Measurements from ENCODE around the gene UVRAG.

DNA sequence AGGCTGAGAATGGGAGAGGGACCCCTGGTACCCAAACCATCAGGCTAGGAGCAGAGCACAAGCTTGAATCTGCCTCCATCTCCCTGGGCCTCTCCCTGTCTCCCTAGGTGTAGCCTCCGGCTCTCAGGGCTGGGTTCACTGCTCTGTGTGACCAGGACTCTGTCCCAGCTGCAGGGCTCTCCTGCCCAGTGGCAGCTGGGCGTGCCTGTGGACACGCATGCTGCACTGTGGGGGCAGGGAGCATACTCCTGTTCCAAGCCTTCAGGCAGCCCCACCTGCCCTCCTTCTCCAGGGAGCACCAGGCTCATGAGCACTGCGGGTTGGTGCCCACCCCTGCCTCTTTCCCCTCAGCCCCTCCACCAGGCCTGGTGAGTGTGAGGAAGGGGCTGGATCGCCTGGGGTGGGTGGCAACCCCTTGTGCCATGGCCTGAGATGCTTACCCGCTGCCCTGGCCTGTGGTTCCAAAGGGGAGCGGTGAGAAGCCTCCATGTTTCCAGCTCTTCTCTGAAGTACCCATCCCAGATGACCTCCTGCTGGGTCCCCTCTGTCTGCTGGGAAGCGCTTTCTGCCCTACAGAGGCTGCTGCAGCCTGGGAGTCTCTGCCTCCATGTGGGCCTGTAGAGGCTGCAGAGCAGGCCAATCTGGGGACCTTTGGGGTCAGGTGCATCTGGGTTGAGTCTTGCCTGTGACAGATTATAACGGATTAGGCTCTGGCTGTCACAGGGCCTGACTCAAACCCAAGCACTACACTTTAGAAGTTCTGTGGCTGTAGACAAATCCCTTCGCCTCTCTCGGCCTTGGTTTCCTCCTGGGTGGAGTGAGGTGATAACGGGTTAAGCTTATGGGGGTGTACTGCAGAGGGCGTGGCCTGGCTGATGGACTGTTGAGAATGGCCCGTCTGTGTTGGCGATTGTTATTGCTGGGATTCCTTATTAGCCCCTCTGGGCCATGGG, 347.6 kb downstream of the UVRAG start:
- TF ChIP-seq, protein P1, sequence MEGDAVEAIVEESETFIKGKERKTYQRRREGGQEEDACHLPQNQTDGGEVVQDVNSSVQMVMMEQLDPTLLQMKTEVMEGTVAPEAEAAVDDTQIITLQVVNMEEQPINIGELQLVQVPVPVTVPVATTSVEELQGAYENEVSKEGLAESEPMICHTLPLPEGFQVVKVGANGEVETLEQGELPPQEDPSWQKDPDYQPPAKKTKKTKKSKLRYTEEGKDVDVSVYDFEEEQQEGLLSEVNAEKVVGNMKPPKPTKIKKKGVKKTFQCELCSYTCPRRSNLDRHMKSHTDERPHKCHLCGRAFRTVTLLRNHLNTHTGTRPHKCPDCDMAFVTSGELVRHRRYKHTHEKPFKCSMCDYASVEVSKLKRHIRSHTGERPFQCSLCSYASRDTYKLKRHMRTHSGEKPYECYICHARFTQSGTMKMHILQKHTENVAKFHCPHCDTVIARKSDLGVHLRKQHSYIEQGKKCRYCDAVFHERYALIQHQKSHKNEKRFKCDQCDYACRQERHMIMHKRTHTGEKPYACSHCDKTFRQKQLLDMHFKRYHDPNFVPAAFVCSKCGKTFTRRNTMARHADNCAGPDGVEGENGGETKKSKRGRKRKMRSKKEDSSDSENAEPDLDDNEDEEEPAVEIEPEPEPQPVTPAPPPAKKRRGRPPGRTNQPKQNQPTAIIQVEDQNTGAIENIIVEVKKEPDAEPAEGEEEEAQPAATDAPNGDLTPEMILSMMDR (IDR thresholded peaks at IDR 0.05; ENCODE audit: insufficient read depth, low read length, poor library complexity, severe bottlenecking), result no peak
- TF ChIP-seq EZH2phosphoT487 (conservative IDR thresholded peaks at IDR 0.05; ENCODE audit: low read length), result no peak
